ENCODE data around the gene TOMM40. TPM values are rescaled to one million over a fixed set of nuclear protein-coding genes. Genes with fewer than 3 reads are reported as not detected.

Gene TOMM40
- total and polyA plus RNA-seq, 2 of the 13 experiments (the other 11 are each of a cell fraction or from before 2014, with no cell fraction given): 72.0 to 110 TPM

DNA sequence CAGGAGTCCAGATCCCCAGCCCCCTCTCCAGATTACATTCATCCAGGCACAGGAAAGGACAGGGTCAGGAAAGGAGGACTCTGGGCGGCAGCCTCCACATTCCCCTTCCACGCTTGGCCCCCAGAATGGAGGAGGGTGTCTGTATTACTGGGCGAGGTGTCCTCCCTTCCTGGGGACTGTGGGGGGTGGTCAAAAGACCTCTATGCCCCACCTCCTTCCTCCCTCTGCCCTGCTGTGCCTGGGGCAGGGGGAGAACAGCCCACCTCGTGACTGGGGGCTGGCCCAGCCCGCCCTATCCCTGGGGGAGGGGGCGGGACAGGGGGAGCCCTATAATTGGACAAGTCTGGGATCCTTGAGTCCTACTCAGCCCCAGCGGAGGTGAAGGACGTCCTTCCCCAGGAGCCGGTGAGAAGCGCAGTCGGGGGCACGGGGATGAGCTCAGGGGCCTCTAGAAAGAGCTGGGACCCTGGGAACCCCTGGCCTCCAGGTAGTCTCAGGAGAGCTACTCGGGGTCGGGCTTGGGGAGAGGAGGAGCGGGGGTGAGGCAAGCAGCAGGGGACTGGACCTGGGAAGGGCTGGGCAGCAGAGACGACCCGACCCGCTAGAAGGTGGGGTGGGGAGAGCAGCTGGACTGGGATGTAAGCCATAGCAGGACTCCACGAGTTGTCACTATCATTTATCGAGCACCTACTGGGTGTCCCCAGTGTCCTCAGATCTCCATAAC lies 14.5 kb downstream of the TOMM40 start, which contains the start of gene APOE (continued):
- TF ChIP-seq, protein P1, sequence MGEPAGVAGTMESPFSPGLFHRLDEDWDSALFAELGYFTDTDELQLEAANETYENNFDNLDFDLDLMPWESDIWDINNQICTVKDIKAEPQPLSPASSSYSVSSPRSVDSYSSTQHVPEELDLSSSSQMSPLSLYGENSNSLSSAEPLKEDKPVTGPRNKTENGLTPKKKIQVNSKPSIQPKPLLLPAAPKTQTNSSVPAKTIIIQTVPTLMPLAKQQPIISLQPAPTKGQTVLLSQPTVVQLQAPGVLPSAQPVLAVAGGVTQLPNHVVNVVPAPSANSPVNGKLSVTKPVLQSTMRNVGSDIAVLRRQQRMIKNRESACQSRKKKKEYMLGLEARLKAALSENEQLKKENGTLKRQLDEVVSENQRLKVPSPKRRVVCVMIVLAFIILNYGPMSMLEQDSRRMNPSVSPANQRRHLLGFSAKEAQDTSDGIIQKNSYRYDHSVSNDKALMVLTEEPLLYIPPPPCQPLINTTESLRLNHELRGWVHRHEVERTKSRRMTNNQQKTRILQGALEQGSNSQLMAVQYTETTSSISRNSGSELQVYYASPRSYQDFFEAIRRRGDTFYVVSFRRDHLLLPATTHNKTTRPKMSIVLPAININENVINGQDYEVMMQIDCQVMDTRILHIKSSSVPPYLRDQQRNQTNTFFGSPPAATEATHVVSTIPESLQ (CRISPR knock-in tag; conservative IDR thresholded peaks at IDR 0.05): no peak
- TF ChIP-seq FOXP1 (IDR thresholded peaks at IDR 0.05): no peak
- TF ChIP-seq FOXP1 (CRISPR knock-in tag; IDR thresholded peaks at IDR 0.05): no peak
- TF ChIP-seq RBAK (CRISPR knock-in tag; IDR thresholded peaks at IDR 0.05): no peak
- TF ChIP-seq, protein P2, sequence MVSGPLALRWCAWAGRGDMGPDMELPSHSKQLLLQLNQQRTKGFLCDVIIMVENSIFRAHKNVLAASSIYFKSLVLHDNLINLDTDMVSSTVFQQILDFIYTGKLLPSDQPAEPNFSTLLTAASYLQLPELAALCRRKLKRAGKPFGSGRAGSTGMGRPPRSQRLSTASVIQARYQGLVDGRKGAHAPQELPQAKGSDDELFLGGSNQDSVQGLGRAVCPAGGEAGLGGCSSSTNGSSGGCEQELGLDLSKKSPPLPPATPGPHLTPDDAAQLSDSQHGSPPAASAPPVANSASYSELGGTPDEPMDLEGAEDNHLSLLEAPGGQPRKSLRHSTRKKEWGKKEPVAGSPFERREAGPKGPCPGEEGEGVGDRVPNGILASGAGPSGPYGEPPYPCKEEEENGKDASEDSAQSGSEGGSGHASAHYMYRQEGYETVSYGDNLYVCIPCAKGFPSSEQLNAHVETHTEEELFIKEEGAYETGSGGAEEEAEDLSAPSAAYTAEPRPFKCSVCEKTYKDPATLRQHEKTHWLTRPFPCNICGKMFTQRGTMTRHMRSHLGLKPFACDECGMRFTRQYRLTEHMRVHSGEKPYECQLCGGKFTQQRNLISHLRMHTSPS (CRISPR knock-in tag; IDR thresholded peaks at IDR 0.05; ENCODE audit: low read depth): no peak
- TF ChIP-seq, protein P3, sequence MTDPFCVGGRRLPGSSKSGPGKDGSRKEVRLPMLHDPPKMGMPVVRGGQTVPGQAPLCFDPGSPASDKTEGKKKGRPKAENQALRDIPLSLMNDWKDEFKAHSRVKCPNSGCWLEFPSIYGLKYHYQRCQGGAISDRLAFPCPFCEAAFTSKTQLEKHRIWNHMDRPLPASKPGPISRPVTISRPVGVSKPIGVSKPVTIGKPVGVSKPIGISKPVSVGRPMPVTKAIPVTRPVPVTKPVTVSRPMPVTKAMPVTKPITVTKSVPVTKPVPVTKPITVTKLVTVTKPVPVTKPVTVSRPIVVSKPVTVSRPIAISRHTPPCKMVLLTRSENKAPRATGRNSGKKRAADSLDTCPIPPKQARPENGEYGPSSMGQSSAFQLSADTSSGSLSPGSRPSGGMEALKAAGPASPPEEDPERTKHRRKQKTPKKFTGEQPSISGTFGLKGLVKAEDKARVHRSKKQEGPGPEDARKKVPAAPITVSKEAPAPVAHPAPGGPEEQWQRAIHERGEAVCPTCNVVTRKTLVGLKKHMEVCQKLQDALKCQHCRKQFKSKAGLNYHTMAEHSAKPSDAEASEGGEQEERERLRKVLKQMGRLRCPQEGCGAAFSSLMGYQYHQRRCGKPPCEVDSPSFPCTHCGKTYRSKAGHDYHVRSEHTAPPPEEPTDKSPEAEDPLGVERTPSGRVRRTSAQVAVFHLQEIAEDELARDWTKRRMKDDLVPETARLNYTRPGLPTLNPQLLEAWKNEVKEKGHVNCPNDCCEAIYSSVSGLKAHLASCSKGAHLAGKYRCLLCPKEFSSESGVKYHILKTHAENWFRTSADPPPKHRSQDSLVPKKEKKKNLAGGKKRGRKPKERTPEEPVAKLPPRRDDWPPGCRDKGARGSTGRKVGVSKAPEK (CRISPR knock-in tag; IDR thresholded peaks at IDR 0.05; ENCODE audit: borderline replicate concordance): no peak
- no peak for TF ChIP-seq ZNF781 (CRISPR knock-in tag; IDR thresholded peaks at IDR 0.05; ENCODE audit: borderline replicate concordance, not compliant biosample characterization)
- TF ChIP-seq ZNF205 (CRISPR knock-in tag; IDR thresholded peaks at IDR 0.05): no peak
- TF ChIP-seq, protein P4, sequence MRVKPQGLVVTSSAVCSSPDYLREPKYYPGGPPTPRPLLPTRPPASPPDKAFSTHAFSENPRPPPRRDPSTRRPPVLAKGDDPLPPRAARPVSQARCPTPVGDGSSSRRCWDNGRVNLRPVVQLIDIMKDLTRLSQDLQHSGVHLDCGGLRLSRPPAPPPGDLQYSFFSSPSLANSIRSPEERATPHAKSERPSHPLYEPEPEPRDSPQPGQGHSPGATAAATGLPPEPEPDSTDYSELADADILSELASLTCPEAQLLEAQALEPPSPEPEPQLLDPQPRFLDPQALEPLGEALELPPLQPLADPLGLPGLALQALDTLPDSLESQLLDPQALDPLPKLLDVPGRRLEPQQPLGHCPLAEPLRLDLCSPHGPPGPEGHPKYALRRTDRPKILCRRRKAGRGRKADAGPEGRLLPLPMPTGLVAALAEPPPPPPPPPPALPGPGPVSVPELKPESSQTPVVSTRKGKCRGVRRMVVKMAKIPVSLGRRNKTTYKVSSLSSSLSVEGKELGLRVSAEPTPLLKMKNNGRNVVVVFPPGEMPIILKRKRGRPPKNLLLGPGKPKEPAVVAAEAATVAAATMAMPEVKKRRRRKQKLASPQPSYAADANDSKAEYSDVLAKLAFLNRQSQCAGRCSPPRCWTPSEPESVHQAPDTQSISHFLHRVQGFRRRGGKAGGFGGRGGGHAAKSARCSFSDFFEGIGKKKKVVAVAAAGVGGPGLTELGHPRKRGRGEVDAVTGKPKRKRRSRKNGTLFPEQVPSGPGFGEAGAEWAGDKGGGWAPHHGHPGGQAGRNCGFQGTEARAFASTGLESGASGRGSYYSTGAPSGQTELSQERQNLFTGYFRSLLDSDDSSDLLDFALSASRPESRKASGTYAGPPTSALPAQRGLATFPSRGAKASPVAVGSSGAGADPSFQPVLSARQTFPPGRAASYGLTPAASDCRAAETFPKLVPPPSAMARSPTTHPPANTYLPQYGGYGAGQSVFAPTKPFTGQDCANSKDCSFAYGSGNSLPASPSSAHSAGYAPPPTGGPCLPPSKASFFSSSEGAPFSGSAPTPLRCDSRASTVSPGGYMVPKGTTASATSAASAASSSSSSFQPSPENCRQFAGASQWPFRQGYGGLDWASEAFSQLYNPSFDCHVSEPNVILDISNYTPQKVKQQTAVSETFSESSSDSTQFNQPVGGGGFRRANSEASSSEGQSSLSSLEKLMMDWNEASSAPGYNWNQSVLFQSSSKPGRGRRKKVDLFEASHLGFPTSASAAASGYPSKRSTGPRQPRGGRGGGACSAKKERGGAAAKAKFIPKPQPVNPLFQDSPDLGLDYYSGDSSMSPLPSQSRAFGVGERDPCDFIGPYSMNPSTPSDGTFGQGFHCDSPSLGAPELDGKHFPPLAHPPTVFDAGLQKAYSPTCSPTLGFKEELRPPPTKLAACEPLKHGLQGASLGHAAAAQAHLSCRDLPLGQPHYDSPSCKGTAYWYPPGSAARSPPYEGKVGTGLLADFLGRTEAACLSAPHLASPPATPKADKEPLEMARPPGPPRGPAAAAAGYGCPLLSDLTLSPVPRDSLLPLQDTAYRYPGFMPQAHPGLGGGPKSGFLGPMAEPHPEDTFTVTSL (CRISPR knock-in tag; IDR thresholded peaks at IDR 0.05; ENCODE audit: borderline replicate concordance): no peak
- no peak for TF ChIP-seq PTBP1 (IDR thresholded peaks at IDR 0.05; ENCODE audit: low read depth, low read length, poor library complexity, severe bottlenecking)
- no peak for TF ChIP-seq CCAR2 (optimal IDR thresholded peaks at IDR 0.05; ENCODE audit: low read depth, low read length)
- TF ChIP-seq, protein P5, sequence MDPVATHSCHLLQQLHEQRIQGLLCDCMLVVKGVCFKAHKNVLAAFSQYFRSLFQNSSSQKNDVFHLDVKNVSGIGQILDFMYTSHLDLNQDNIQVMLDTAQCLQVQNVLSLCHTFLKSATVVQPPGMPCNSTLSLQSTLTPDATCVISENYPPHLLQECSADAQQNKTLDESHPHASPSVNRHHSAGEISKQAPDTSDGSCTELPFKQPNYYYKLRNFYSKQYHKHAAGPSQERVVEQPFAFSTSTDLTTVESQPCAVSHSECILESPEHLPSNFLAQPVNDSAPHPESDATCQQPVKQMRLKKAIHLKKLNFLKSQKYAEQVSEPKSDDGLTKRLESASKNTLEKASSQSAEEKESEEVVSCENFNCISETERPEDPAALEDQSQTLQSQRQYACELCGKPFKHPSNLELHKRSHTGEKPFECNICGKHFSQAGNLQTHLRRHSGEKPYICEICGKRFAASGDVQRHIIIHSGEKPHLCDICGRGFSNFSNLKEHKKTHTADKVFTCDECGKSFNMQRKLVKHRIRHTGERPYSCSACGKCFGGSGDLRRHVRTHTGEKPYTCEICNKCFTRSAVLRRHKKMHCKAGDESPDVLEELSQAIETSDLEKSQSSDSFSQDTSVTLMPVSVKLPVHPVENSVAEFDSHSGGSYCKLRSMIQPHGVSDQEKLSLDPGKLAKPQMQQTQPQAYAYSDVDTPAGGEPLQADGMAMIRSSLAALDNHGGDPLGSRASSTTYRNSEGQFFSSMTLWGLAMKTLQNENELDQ (CRISPR knock-in tag; IDR thresholded peaks at IDR 0.05; ENCODE audit: borderline replicate concordance): no peak
- TF ChIP-seq AGO1 (IDR thresholded peaks at IDR 0.05; ENCODE audit: low read depth, low read length, poor library complexity, severe bottlenecking): peak; percentile 92

All from HepG2 (cell line).